Kidney glomerular epithelial cell (primary cell): Measurements from ENCODE around the gene HS6ST3.
"Not testable (repeated sequence)": the region's sequence is repeated elsewhere in the genome, so short reads cannot be mapped to it uniquely, and the experiment has no call there.

Experiments used
- DNase-seq: peaks from one replicate; lab custom pipeline; 2025; lab: John Stamatoyannopoulos, UW

HS6ST3 gene

GRCh38 chr13:96431044-96431581 is 341.2 kb downstream of the HS6ST3 start:
- DNase-seq, result no peak

- no peak for DNase-seq
Measured at GRCh38 chr13:96444676-96445075, 354.8 kb downstream of the HS6ST3 start.

GRCh38 chr13:96449920-96450319 is 360.0 kb downstream of the HS6ST3 start:
- DNase-seq, result no peak

- DNase-seq, result no peak
Measured at GRCh38 chr13:96450326-96451020, 360.6 kb downstream of the HS6ST3 start.

GRCh38 chr13:96454466-96454865 is 364.6 kb downstream of the HS6ST3 start:
- no peak for DNase-seq

GRCh38 chr13:96460609-96461008 is 370.7 kb downstream of the HS6ST3 start:
- no peak for DNase-seq

GRCh38 chr13:96473526-96474180 is 383.7 kb downstream of the HS6ST3 start:
- DNase-seq, result no peak

- DNase-seq, result no peak
Measured at GRCh38 chr13:96474181-96474557, 384.3 kb downstream of the HS6ST3 start.

GRCh38 chr13:96475103-96475502 is 385.2 kb downstream of the HS6ST3 start:
- DNase-seq, result no peak

GRCh38 chr13:96481482-96481881 is 391.6 kb downstream of the HS6ST3 start:
- no peak for DNase-seq

- DNase-seq, result no peak
Measured at GRCh38 chr13:96490496-96490989, 400.6 kb downstream of the HS6ST3 start.

- DNase-seq, result no peak
Measured at GRCh38 chr13:96491103-96491502, 401.2 kb downstream of the HS6ST3 start.

- DNase-seq, result no peak
Measured at GRCh38 chr13:96492766-96493165, 402.9 kb downstream of the HS6ST3 start.

GRCh38 chr13:96499656-96500055 is 409.7 kb downstream of the HS6ST3 start:
- no peak for DNase-seq

- no peak for DNase-seq
Measured at GRCh38 chr13:96500953-96501352, 411.0 kb downstream of the HS6ST3 start.

GRCh38 chr13:96503481-96503880 is 413.6 kb downstream of the HS6ST3 start:
- no peak for DNase-seq

- DNase-seq, result no peak
Measured at GRCh38 chr13:96511587-96511986, 421.7 kb downstream of the HS6ST3 start.

- DNase-seq, result no peak
Measured at GRCh38 chr13:96519380-96519779, 429.5 kb downstream of the HS6ST3 start.

GRCh38 chr13:96524398-96525020 is 434.6 kb downstream of the HS6ST3 start:
- DNase-seq, result not testable (repeated sequence)

GRCh38 chr13:96525715-96526114 is 435.8 kb downstream of the HS6ST3 start:
- no peak for DNase-seq

GRCh38 chr13:96527497-96527896 is 437.6 kb downstream of the HS6ST3 start:
- DNase-seq, result no peak

- no peak for DNase-seq
Measured at GRCh38 chr13:96532804-96533203, 442.9 kb downstream of the HS6ST3 start.

GRCh38 chr13:96533408-96533807 is 443.5 kb downstream of the HS6ST3 start:
- no peak for DNase-seq
